HepG2 (cell line): Measurements from ENCODE around the gene PRAC1. TPM values are rescaled to one million over a fixed set of nuclear protein-coding genes. Genes with fewer than 3 reads are reported as not detected.

Experiments
- ATAC-seq: fragments of 200-7000 bp; cut with Tn5 transposase; 3 replicates; pipeline ENCODE4 v1.9.1; 2020; ENCODE audit warnings: mild to moderate bottlenecking, moderate library complexity
- BruUV-seq: library from RNA; stranded (reverse); fragments of 400-500 nt; replicated peaks from 2 replicates; lab custom pipeline; 2021; lab: Mats Ljungman, UMichigan
- CTCF ChIA-PET: fragments of 300-600 bp; formaldehyde crosslinking; extraction: SDS; loops from one replicate; lab custom pipeline; 2021; ENCODE audit warnings: low total read pairs, inconsistent platforms, low intra/inter-chr PET ratio; lab: Yijun Ruan, JAX
- POLR2A ChIA-PET: fragments of 350-600 bp; sonication (Branson Sonifier 250); formaldehyde crosslinking; loops from one replicate; lab custom pipeline; 2020; ENCODE audit warnings: antibody characterized with exemption, inconsistent platforms; lab: Yijun Ruan, JAX
- DNase-seq: peaks from one replicate; pipeline ENCODE4 v3.0.0-alpha.2; 2015; ENCODE audit warnings: low spot score
- FAIRE-seq: peaks from 3 replicates; lab custom pipeline; 2011; peaks lifted over from hg19 to GRCh38; lab: Jason Lieb, UNC
- H2AFZ ChIP-seq: one replicate; pipeline ENCODE4 v1.6.1; 2011; ENCODE audit warnings: low read length, inconsistent platforms
- H3K27ac ChIP-seq: fragments of 300-600 bp; 3 replicates; pipeline ENCODE4 v1.8.0; 2011; ENCODE audit warnings: mixed run types, mild to moderate bottlenecking, mixed read lengths, low read length, inconsistent platforms; ENCODE audit not compliant: insufficient read depth; ENCODE audit errors: extremely low read length
- H3K27me3 ChIP-seq, 2 experiments: fragments of 200-600 bp in 1 of 2; 2 replicates in 1 of 2; 3 replicates in 1 of 2; pipeline versions ENCODE4 v1.6.0 to v1.8.0; 2011; ENCODE audit warnings: low read length in 2 of 2, mild to moderate bottlenecking in 2 of 2, moderate library complexity in 2 of 2, inconsistent platforms in 1 of 2; ENCODE audit not compliant: insufficient read depth in 2 of 2, control insufficient read depth in 1 of 2
- H3K36me3 ChIP-seq, 2 experiments: fragments of 200-600 bp in 1 of 2; replicated peaks in 1 of 2; 2 replicates in 1 of 2; 3 replicates in 1 of 2; pipeline versions ENCODE4 v1.5.1 to v1.8.0; 2011; ENCODE audit warnings: low read length in 2 of 2, inconsistent platforms in 1 of 2; ENCODE audit not compliant: insufficient read depth in 2 of 2, control insufficient read depth in 1 of 2
- H3K4me1 ChIP-seq: 2 replicates; pipeline ENCODE4 v1.5.1; 2012; ENCODE audit warnings: low read length, inconsistent platforms; ENCODE audit not compliant: insufficient read depth
- H3K4me2 ChIP-seq: 2 replicates; pipeline ENCODE4 v1.6.0; 2011; ENCODE audit warnings: low read depth, low read length, inconsistent platforms
- H3K4me3 ChIP-seq, 3 experiments: fragments of 200-600 bp in 1 of 3; sonication (generic), shearing (Covaris generic) in 1 of 3; replicated peaks in 1 of 3; 2 replicates each; pipeline ENCODE4 v1.5.1; 2011 to 2016; ENCODE audit warnings: low read length in 3 of 3, inconsistent platforms in 2 of 3, low read depth in 2 of 3, mild to moderate bottlenecking in 2 of 3, control low read depth in 1 of 3, mixed read lengths in 1 of 3; ENCODE audit not compliant: insufficient read depth in 1 of 3
- H3K79me2 ChIP-seq: one replicate; pipeline ENCODE4 v1.6.1; 2011; ENCODE audit warnings: low read length, inconsistent platforms; ENCODE audit not compliant: insufficient read depth
- H3K9ac ChIP-seq: 2 replicates; pipeline ENCODE4 v1.6.0; 2011; ENCODE audit warnings: mild to moderate bottlenecking, low read depth, low read length, inconsistent platforms; ENCODE audit not compliant: insufficient read depth
- H3K9me3 ChIP-seq: 2 replicates; pipeline ENCODE4 v1.5.1; 2012; ENCODE audit warnings: mild to moderate bottlenecking, low read length
- H4K20me1 ChIP-seq: 2 replicates; pipeline ENCODE4 v1.6.0; 2011; ENCODE audit warnings: inconsistent platforms, mild to moderate bottlenecking, low read length, moderate library complexity; ENCODE audit not compliant: insufficient read depth
- BRD4 ChIP-seq: sonication (generic); formaldehyde crosslinking; IDR thresholded peaks from 2 replicates; pipeline ENCODE4 v1.4.0; 2020; ENCODE audit warnings: missing genetic modification reagents
- CHD4 ChIP-seq: fragments of 200-600 bp; sonication (generic); IDR thresholded peaks from 2 replicates; pipeline ENCODE4 v1.7.0; 2017; ENCODE audit warnings: mild to moderate bottlenecking, low read length, borderline replicate concordance
- HOXD1 ChIP-seq: sonication (generic); formaldehyde crosslinking; IDR thresholded peaks from 2 replicates; pipeline ENCODE4 v1.5.0; 2020; ENCODE audit warnings: missing genetic modification reagents
- PHB2 ChIP-seq: fragments of 450-650 bp; IDR thresholded peaks from 2 replicates; pipeline ENCODE4 v1.6.1; 2018; ENCODE audit not compliant: partially characterized antibody
- PRMT3 ChIP-seq: sonication (generic); formaldehyde crosslinking; IDR thresholded peaks from 2 replicates; pipeline ENCODE4 v1.8.1; 2022; ENCODE audit warnings: low read depth, mild to moderate bottlenecking, moderate library complexity, missing genetic modification reagents, borderline replicate concordance
- SMAD9 ChIP-seq: sonication (generic); formaldehyde crosslinking; IDR thresholded peaks from 2 replicates; pipeline ENCODE4 v1.5.1; 2020; ENCODE audit warnings: mild to moderate bottlenecking, missing genetic modification reagents
- ZNF331 ChIP-seq: sonication (generic); formaldehyde crosslinking; IDR thresholded peaks from 2 replicates; pipeline ENCODE4 v1.4.0; 2020; ENCODE audit warnings: missing genetic modification reagents
- WGBS: methylation state at CpG from one replicate; pipeline ENCODE4 v1.1.6; 2017; ENCODE audit warnings: low lambda C conversion rate; 5-methylcytosine and 5-hydroxymethylcytosine counted together
- in situ Hi-C: cut with HindIII; loops from 2 replicates; pipeline ENCODE4 v1.10.0; 2017; ENCODE audit warnings: low pct_unique_long_range_greater_than_20kb; ENCODE audit not compliant: extremely low pct_ligation_motif_present
- intact Hi-C: fragments of 100-400 bp; cut with micrococcal nuclease; formaldehyde crosslinking; loops from one replicate; pipeline ENCODE4 v1.10.0; 2022; ENCODE audit not compliant: unreplicated experiment
- polyA plus RNA-seq, 8 experiments: library from polyadenylated mRNA; depleted of rRNA in 3 of 8; stranded (reverse) in 7 of 8; unstranded in 1 of 8; fragments of >200 nt; fragmentation: Illumina TruSeq in 4 of 8; extraction: Trizol in 4 of 8; gene quantifications; 2 replicates each; pipeline versions ENCODE4 v1.2.1 to v1.2.3, GENCODE V29; 2011 to 2016; ENCODE audit warnings: low read depth in 4 of 8, missing spikeins in 1 of 8, mixed read lengths in 1 of 8; ENCODE audit not compliant: insufficient read depth in 1 of 8
- total RNA-seq, 5 experiments: library from RNA; depleted of rRNA; stranded (reverse); fragments of >200 nt; fragmentation: Illumina TruSeq; extraction: Trizol; gene quantifications; 2 replicates each; pipeline ENCODE4 v1.2.3, GENCODE V29; 2016; ENCODE audit warnings: low read depth in 1 of 5
- TF ChIP-seq, protein P1 (sequence below): sonication (generic); formaldehyde crosslinking; IDR thresholded peaks from 2 replicates; pipeline ENCODE4 v1.4.0; 2020; ENCODE audit warnings: low read depth, missing genetic modification reagents
- TF ChIP-seq, protein P2 (sequence below): sonication (generic); formaldehyde crosslinking; IDR thresholded peaks from 2 replicates; pipeline ENCODE4 v1.9.0; 2021; ENCODE audit warnings: missing genetic modification reagents, borderline replicate concordance
- TF ChIP-seq, protein P3 (sequence below), 2 experiments: IDR thresholded peaks; 2 replicates each; pipeline ENCODE4 v1.6.1; 2011 to 2012; ENCODE audit warnings: low read length in 2 of 2, borderline replicate concordance in 1 of 2, low read depth in 1 of 2, mild to moderate bottlenecking in 1 of 2, moderate library complexity in 1 of 2
- TF ChIP-seq, protein P4 (sequence below): fragments of 450-650 bp; IDR thresholded peaks from 2 replicates; pipeline ENCODE4 v1.6.1; 2016

The PRAC1 gene
- total and polyA plus RNA-seq, 2 of the 13 experiments (the other 11 are each of a cell fraction or from before 2014, with no cell fraction given): not detected

DNA sequence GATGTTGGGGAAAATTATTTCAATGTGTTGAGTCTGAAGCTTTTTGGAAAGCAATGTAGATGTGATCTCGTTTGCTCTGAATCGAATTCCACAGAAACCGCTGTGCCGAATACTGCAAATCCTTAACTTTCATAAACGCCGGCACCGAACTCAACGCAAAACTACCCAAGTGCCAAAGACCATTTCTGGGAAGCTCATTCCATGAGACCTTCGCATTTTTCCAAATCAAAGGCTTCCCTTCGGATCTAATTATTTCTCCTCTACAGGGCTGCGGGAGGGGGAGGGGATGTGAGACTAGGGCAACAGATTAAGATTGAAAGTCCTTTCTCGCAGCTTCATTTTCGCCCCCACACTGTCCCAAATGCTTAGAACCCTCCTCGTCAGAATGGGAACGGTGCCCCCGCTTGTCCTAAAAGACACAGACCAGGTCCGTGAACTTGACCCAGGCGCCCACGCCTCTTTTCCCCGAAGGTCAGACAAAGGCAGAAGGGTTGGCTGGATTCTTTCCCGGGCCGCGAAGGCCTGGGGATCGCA lies 4.0 kb downstream of the PRAC1 start:
- POLR2A ChIA-PET: no interaction called here
- CTCF ChIA-PET: no interaction called here
- Histone ChIP-seq H3K4me2 (no peak overlapping the region), H2AFZ (no peak overlapping the region), H3K4me3 (no peak overlapping the region), H3K27me3 (peaks cover 8 to 40% of the 10 kb centered on the region in 2 experiments), H3K36me3 (no peaks in the 10 kb centered on the region), H3K9me3 (no peaks in the 10 kb centered on the region), H3K4me1 (peaks cover 11% of the 10 kb centered on the region), H3K27ac (no peak overlapping the region), H3K9ac (no peak overlapping the region), H3K79me2 (no peaks in the 10 kb centered on the region), H4K20me1 (no peaks in the 10 kb centered on the region)
- no peak for ATAC-seq
- intact Hi-C loops (no loop called here), in situ Hi-C loops (no loop called here)
- no peak for FAIRE-seq
- WGBS: 59% methylated on average over 24 of the region's 24 CpGs
- DNase-seq: no peak
- TF ChIP-seq PHB2 (no peak), PRMT3 (CRISPR knock-in tag) (no peak), SMAD9 (CRISPR knock-in tag) (no peak), ZNF331 (CRISPR knock-in tag) (no peak), HOXD1 (no peak), BRD4 (CRISPR knock-in tag) (no peak), CHD4 (no peak)
- TF ChIP-seq, protein P1, sequence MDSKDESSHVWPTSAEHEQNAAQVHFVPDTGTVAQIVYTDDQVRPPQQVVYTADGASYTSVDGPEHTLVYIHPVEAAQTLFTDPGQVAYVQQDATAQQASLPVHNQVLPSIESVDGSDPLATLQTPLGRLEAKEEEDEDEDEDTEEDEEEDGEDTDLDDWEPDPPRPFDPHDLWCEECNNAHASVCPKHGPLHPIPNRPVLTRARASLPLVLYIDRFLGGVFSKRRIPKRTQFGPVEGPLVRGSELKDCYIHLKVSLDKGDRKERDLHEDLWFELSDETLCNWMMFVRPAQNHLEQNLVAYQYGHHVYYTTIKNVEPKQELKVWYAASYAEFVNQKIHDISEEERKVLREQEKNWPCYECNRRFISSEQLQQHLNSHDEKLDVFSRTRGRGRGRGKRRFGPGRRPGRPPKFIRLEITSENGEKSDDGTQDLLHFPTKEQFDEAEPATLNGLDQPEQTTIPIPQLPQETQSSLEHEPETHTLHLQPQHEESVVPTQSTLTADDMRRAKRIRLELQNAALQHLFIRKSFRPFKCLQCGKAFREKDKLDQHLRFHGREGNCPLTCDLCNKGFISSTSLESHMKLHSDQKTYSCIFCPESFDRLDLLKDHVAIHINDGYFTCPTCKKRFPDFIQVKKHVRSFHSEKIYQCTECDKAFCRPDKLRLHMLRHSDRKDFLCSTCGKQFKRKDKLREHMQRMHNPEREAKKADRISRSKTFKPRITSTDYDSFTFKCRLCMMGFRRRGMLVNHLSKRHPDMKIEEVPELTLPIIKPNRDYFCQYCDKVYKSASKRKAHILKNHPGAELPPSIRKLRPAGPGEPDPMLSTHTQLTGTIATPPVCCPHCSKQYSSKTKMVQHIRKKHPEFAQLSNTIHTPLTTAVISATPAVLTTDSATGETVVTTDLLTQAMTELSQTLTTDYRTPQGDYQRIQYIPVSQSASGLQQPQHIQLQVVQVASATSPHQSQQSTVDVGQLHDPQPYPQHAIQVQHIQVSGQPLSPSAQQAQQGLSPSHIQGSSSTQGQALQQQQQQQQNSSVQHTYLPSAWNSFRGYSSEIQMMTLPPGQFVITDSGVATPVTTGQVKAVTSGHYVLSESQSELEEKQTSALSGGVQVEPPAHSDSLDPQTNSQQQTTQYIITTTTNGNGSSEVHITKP: no peak
- TF ChIP-seq, protein P2, sequence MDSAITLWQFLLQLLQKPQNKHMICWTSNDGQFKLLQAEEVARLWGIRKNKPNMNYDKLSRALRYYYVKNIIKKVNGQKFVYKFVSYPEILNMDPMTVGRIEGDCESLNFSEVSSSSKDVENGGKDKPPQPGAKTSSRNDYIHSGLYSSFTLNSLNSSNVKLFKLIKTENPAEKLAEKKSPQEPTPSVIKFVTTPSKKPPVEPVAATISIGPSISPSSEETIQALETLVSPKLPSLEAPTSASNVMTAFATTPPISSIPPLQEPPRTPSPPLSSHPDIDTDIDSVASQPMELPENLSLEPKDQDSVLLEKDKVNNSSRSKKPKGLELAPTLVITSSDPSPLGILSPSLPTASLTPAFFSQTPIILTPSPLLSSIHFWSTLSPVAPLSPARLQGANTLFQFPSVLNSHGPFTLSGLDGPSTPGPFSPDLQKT (CRISPR knock-in tag): no peak
- TF ChIP-seq, protein P3, sequence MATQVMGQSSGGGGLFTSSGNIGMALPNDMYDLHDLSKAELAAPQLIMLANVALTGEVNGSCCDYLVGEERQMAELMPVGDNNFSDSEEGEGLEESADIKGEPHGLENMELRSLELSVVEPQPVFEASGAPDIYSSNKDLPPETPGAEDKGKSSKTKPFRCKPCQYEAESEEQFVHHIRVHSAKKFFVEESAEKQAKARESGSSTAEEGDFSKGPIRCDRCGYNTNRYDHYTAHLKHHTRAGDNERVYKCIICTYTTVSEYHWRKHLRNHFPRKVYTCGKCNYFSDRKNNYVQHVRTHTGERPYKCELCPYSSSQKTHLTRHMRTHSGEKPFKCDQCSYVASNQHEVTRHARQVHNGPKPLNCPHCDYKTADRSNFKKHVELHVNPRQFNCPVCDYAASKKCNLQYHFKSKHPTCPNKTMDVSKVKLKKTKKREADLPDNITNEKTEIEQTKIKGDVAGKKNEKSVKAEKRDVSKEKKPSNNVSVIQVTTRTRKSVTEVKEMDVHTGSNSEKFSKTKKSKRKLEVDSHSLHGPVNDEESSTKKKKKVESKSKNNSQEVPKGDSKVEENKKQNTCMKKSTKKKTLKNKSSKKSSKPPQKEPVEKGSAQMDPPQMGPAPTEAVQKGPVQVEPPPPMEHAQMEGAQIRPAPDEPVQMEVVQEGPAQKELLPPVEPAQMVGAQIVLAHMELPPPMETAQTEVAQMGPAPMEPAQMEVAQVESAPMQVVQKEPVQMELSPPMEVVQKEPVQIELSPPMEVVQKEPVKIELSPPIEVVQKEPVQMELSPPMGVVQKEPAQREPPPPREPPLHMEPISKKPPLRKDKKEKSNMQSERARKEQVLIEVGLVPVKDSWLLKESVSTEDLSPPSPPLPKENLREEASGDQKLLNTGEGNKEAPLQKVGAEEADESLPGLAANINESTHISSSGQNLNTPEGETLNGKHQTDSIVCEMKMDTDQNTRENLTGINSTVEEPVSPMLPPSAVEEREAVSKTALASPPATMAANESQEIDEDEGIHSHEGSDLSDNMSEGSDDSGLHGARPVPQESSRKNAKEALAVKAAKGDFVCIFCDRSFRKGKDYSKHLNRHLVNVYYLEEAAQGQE (IDR thresholded peaks at IDR 0.05; ENCODE audit: borderline replicate concordance in 1 of 2, low read depth in 1 of 2, low read length in 2 of 2): no peak
- TF ChIP-seq, protein P4, sequence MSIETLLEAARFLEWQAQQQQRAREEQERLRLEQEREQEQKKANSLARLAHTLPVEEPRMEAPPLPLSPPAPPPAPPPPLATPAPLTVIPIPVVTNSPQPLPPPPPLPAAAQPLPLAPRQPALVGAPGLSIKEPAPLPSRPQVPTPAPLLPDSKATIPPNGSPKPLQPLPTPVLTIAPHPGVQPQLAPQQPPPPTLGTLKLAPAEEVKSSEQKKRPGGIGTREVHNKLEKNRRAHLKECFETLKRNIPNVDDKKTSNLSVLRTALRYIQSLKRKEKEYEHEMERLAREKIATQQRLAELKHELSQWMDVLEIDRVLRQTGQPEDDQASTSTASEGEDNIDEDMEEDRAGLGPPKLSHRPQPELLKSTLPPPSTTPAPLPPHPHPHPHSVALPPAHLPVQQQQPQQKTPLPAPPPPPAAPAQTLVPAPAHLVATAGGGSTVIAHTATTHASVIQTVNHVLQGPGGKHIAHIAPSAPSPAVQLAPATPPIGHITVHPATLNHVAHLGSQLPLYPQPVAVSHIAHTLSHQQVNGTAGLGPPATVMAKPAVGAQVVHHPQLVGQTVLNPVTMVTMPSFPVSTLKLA: no peak
- no TSS peak for BruUV-seq
